ENCODE measurements around the gene PTPA. TPM values are rescaled to one million over a fixed set of nuclear protein-coding genes. Genes with fewer than 3 reads are reported as not detected.

The PTPA gene
- total and polyA plus RNA-seq, 10 of the 15 experiments (the other 5 are each of a cell fraction or from before 2014, with no cell fraction given), result 1.6 to 111 (median 55.1) TPM

GRCh38 chr9:129148463-129149204 lies 37.4 kb downstream of the PTPA start:
- POLR2A ChIA-PET, result interaction anchor here (0.6 to 1.5 kb wide), 7 partner anchors 8 to 67 kb away, joined by 3 to 8 read pairs (median 4); partner anchors contain the start of gene IER5L
- RAD21 ChIA-PET (ENCODE audit: unreplicated experiment), result interaction anchor here (0.6 to 1.9 kb wide), 8 partner anchors 9 to 461 kb away, joined by 3 to 24 read pairs (median 4); partner anchors contain the start of gene IER5L
- Histone ChIP-seq H3K27ac (ENCODE audit: control insufficient read depth, insufficient read depth) (peak overlapping the region; percentile 17), H3K4me2 (ENCODE audit: control insufficient read depth, insufficient read depth) (peak overlapping the region; percentile 46), H2AFZ (ENCODE audit: control insufficient read depth, low read depth, low read length) (no peak overlapping the region), H3K9ac (ENCODE audit: control insufficient read depth, insufficient read depth, low read length) (no peak overlapping the region), H3K4me3 (no peak overlapping the region), H4K20me1 (ENCODE audit: control insufficient read depth, insufficient read depth) (no peaks in the 10 kb centered on the region), H3K36me3 (ENCODE audit: control insufficient read depth in 2 of 2, insufficient read depth in 2 of 2, low read length in 1 of 2) (peaks cover 2 to 9% of the 10 kb centered on the region in 2 experiments; a peak in 3 of 4 replicates), H3K4me1 (ENCODE audit: control insufficient read depth, insufficient read depth, low read length) (peaks cover 15% of the 10 kb centered on the region), H3K79me2 (ENCODE audit: control insufficient read depth, insufficient read depth, low read length) (no peaks in the 10 kb centered on the region), H3K9me3 (replicated peaks; ENCODE audit: control insufficient read depth, insufficient read depth, low read length) (no peaks in the 10 kb centered on the region), H3K27me3 (replicated peaks in 1 of 2; ENCODE audit: control insufficient read depth in 2 of 2, insufficient read depth in 2 of 2, low read length in 1 of 2) (no peaks in the 10 kb centered on the region)
- in situ Hi-C loops (cut with MboI), result no loop called here
- DNase-seq (ENCODE audit: low read depth, low spot score) (no peak), ATAC-seq (peak; percentile 81), FAIRE-seq (peak; percentile 59)
- intact Hi-C loops (cut with micrococcal nuclease; ENCODE audit: unreplicated experiment), result no loop called here
- CTCF ChIA-PET, result interaction anchor here (0.8 to 2.3 kb wide), 7 partner anchors 9 to 476 kb away, joined by 3 to 19 read pairs (median 7); partner anchors contain the start of gene IER5L
- WGBS (ENCODE audit: insufficient coverage, insufficient replicate concordance, low lambda C conversion rate, missing lambda C conversion rate), result 81% methylated on average over 6 of the region's 6 CpGs
- SMC1A ChIA-PET (ENCODE audit: uncharacterized antibody, unreplicated experiment), result interaction anchor here (0.9 to 3.3 kb wide), 7 partner anchors 9 to 27 kb away, joined by 3 to 19 read pairs (median 4); no protein-coding TSS in a partner anchor
- BruUV-seq (replicated peaks), result no TSS peak
- TF ChIP-seq PKNOX1 (IDR thresholded peaks at IDR 0.05) (peak; percentile 50; the same call in 1 of the 2 replicates), IKZF2 (IDR thresholded peaks at IDR 0.05) (no peak), EP300 (IDR thresholded peaks at IDR 0.05; ENCODE audit: borderline replicate concordance in 1 of 2, control insufficient read depth in 1 of 2, low read depth in 2 of 2, low read length in 2 of 2) (peak; percentile 28; a peak in 2 of 4 replicates), EGR1 (IDR thresholded peaks at IDR 0.05; ENCODE audit: borderline replicate concordance in 1 of 2, low read depth in 2 of 2, low read length in 2 of 2) (no peak), ZNF592 (IDR thresholded peaks at IDR 0.05) (no peak), RAD51 (IDR thresholded peaks at IDR 0.05) (peak; percentile 63), RBBP5 (conservative IDR thresholded peaks at IDR 0.05) (no peak), BRCA1 (IDR thresholded peaks at IDR 0.05; ENCODE audit: low read depth, low read length) (no peak), NFYB (IDR thresholded peaks at IDR 0.05; ENCODE audit: insufficient read depth, low read depth, low read length) (no peak), CREM (IDR thresholded peaks at IDR 0.05; ENCODE audit: low read depth) (no peak), MAX (IDR thresholded peaks at IDR 0.05; ENCODE audit: low read depth, low read length) (no peak), FOS (IDR thresholded peaks at IDR 0.05; ENCODE audit: borderline replicate concordance, extremely low read depth, insufficient read length) (no peak), ZBTB11 (CRISPR knock-in tag; IDR thresholded peaks at IDR 0.05) (no peak)
